Fibroblast of villous mesenchyme (primary cell): ENCODE data around the gene SELENOW. TPM values are rescaled to one million over a fixed set of nuclear protein-coding genes. Genes with fewer than 3 reads are reported as not detected.

Experiments
- DNase-seq: peaks from one replicate; pipeline ENCODE4 v3.0.0-alpha.2; 2010; ENCODE audit warnings: low read depth
- H3K4me3 ChIP-seq: 2 replicates; pipeline ENCODE4 v1.5.1; 2011; ENCODE audit warnings: low read depth, mild to moderate bottlenecking, low read length
- CTCF ChIP-seq: IDR thresholded peaks from 2 replicates; pipeline ENCODE4 v1.5.1; 2012; ENCODE audit warnings: low read depth, mild to moderate bottlenecking, low read length; ENCODE audit not compliant: insufficient read depth
- total RNA-seq: library from RNA; depleted of rRNA; stranded (reverse); fragments of >200 nt; gene quantifications from 2 replicates; pipeline ENCODE4 v1.2.3, GENCODE V29; 2012

The SELENOW gene
- total RNA-seq, 1 donor, result 328 TPM

- no peak overlapping the region for H3K4me3 ChIP-seq
- DNase-seq, result no peak
- no peak for TF ChIP-seq CTCF
Measured at GRCh38 chr19:47756953-47757608, 21.4 kb upstream of the SELENOW start.

GRCh38 chr19:47757617-47758442, 20.7 kb upstream of the SELENOW start:
- no peak for DNase-seq
- no peak overlapping the region for H3K4me3 ChIP-seq
- no peak for TF ChIP-seq CTCF

DNA sequence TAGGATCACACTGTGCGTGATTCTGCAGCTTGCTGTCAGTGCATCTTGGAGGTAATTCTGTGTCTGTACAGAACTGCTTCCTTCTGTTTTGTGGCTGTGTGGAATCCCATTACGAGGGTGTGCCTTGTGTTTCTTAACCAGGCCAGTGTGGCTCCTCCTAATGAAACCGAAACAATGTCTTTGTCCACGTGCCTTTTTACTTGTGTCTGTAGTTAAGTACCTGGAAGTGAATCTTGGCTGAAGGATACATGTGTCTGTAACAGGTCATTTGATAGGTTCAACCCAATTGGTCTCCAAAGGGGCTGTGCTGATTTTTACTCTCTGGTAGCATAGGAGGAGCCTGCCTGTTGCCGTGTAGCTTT, 20.1 kb upstream of the SELENOW start:
- no peak overlapping the region for H3K4me3 ChIP-seq
- no peak for DNase-seq
- no peak for TF ChIP-seq CTCF

DNA sequence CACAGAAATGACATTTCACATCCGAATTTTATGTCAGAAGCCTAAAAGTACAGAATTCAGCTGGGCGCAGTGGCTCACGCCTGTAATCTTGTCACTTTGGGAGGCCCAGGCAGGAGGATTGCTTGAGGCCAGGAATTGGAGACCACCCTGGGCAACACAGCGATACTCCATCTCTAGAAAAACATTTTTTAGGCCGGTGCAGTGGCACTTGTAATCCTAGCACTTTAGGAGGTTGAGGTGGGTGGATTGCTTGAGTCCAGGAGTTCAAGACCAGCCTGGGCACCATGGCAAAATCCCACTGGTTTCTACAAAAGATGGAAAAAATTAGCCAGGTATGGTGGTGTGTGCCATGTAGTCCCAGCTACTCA, 17.9 kb upstream of the SELENOW start:
- no peak overlapping the region for H3K4me3 ChIP-seq
- no peak for DNase-seq
- no peak for TF ChIP-seq CTCF

DNA sequence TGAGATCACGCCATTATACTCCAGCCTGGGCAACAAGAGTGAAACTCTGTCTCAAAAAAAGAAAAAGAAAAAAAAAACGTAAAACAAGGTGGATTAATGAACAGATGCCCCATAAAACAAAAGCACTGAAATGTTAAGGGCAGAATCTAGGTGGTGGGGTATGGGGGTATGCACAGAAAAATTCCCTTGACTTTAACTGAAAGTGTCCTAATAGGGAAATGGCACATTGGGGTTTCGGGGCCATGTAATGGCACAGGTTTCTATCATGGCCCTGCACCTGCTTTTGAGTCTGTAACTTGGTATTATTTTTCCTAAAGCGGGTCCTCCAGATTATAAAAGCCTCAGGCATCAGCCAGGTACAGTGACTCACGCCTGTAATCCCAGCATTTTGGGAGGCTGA, 16.9 kb upstream of the SELENOW start:
- no peak for DNase-seq
- no peak overlapping the region for H3K4me3 ChIP-seq
- no peak for TF ChIP-seq CTCF

DNA sequence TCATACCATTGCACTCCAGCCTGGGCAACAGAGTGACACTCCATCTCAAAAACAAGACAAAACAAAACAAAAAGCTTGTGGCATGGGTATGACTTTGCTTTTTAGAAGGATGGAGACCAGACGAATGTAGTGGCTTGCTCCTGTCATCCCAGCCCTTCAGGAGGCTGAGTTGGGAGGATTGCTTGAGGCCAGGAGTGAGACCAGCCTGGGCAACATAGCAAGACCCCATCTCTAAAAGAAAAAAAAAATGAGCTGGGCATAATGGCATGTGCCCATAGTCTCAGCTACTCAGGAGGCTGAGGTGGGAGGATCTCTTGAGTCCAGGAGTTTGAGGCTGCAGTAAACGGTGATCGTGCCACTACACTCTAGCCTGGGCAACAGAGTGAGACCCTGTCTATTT, 16.4 kb upstream of the SELENOW start:
- no peak overlapping the region for H3K4me3 ChIP-seq
- no peak for TF ChIP-seq CTCF
- DNase-seq, result no peak
